Measurements from ENCODE around the gene STK24. TPM values are rescaled to one million over a fixed set of nuclear protein-coding genes. Genes with fewer than 3 reads are reported as not detected.

Gene STK24
- total RNA-seq, 1 donor from 2014 or later: 62.7 TPM

GRCh38 chr13:98535501-98536354 is 41.2 kb downstream of the STK24 start:
- DNase-seq (ENCODE audit: low spot score): no peak

- no peak for DNase-seq (ENCODE audit: low spot score)
These were observed 42.1 kb downstream of the STK24 start for GRCh38 chr13:98534821-98535220.

GRCh38 chr13:98533912-98534311 is 43.0 kb downstream of the STK24 start:
- no peak for DNase-seq (ENCODE audit: low spot score)

DNA sequence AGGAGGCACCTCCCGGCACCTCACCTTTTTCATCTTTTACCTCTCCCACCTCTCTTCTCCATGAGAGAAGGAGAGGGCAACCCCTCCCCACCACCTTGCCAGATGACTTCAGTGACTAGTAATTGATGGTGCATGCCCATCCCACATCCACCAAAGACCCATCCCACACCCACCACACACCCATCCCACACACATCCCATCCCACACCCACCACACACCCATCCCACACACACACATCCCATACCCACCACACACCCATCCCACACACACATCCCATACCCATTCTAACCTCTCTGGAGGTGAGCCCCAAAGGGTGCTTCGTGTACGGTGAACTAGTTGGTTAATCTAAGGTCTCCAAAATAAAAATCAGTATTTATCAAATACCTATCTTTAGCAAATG is 44.7 kb downstream of the STK24 start:
- no peak for DNase-seq (ENCODE audit: low spot score)

- DNase-seq (ENCODE audit: low spot score): no peak
These were observed 46.7 kb downstream of the STK24 start for GRCh38 chr13:98530217-98530616.

DNA sequence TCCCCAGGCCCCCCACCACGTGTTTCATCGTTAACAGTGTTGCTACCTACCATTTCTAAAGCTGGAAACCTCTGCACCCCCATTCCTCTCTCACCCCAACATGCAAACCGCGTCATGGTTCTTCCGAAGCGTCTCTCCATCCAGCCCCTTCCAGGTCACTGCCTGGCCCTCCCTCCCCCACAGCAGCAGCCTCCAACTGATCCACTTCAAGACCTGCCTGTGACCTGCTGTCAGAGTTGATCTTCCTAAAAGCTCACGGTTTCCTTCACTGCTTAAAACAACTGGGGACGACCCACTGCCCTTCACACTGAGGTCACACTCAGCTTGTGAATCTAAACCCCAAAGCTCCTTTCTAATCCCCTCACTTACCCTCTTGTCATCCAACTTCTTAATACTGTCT is 47.7 kb downstream of the STK24 start:
- no peak for DNase-seq (ENCODE audit: low spot score)

- DNase-seq (ENCODE audit: low spot score): no peak
These were observed 48.2 kb downstream of the STK24 start for GRCh38 chr13:98528663-98529064.

DNA sequence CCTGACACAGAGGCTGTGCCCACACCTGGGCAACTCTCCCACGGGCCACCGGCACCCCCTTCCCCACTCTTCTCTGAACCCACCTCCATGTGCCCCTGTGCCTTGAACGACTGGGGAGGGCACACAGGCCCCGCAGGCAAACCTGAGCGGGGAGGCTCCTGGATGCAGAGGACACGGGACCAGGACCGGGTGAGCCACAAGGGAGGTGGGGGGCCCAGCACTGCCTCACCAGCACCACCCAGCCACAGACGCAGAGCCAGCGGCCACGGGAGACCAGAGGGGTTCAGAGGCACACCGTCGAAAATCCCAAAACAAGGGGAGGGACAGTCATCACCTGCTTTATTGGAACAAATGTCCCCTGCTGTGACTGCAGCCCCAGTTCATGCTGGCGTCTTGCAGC is 49.4 kb downstream of the STK24 start:
- DNase-seq (ENCODE audit: low spot score): no peak

GRCh38 chr13:98526182-98526512 is 50.8 kb downstream of the STK24 start:
- DNase-seq (ENCODE audit: low spot score): no peak

DNA sequence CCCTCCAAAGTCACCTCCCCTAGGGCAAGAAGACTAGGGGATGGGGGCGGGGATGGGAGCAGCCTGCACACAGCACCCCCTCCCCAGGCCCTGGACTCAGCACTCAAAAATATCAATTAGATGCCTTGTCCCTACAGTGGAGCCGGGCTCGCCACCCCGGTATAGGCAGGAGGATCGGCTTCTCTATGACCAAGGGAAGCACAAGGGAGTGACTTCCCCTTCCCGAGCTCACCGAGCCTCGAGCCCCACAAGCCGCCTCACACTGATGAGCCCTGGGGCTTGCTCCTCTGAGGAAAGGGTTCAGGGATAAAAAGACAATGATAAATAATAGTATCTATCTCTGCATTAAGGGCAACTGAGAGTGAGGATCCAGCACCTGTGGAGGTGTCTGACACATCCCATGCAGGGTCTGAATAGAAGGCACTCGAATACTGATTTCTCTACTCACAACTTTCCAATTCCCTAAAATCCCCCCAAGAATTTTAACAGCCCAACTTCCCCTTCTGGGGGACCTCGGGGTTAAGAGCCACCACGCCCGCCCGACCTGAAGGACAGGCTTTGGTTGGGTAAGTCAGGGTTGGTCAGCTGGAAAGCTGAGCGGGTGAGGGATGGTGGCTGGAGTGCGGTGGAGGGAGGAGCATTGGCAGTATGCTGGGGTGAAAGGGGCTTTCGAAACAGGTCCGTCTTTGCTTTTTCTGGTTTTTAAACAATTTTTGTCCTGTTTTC is 51.3 kb downstream of the STK24 start:
- DNase-seq (ENCODE audit: low spot score): no peak

- DNase-seq (ENCODE audit: low spot score): no peak
These were observed 52.1 kb downstream of the STK24 start for GRCh38 chr13:98524793-98525192.

DNA sequence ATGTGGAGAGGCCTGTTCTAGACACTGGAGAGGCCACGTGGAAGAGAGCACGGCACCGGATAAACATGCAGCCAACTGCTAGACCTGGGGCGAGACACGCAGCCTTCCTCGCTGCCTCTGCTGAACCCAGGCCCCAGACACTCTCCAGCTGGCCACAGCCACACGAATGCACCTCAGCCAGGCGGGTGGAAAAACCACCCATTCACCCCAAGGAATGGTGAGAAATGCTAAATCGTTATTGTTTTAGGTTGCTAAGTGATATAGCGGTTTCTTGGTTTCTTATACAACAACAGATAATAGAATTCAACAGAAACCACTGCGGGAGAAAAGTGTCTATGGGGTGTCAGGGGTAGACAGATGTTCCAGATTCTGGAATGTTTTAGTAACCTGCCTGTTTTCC is 52.5 kb downstream of the STK24 start:
- DNase-seq (ENCODE audit: low spot score): no peak

DNA sequence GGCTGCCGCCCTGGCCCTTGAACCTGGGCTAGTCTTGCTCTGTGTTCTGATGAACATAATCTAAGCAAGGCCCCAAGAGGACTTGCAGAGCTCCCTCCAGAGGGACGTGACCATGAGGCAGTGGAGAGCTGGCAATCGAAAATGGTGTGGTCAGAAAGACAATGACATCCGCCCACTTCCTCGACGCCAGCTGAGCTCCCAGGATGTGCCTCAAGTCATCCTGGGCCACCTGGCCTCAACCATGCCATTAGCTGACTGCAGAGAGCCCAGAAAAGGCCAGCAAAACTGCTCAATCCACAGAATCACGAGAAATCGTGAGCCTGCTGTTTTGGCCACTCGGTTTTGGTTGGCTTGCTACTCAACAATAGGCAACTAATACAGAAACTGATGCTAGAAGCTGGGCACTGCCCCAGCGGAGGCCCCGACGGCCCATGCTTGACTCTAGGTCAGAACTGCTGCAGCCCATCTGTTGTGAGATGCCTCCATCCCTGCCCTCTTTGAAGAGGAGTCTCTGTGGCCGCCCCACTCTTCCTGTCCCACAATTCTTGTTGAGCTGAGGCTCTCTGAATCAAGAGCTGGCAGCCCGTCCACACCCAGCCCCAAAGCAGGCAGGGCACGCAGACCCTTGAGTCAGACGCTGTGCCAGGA is 53.3 kb downstream of the STK24 start:
- no peak for DNase-seq (ENCODE audit: low spot score)

- DNase-seq (ENCODE audit: low spot score): no peak
These were observed 54.5 kb downstream of the STK24 start for GRCh38 chr13:98522371-98522770.

- DNase-seq (ENCODE audit: low spot score): no peak
These were observed 55.3 kb downstream of the STK24 start for GRCh38 chr13:98521461-98522247.

- no peak for DNase-seq (ENCODE audit: low spot score)
These were observed 56.0 kb downstream of the STK24 start for GRCh38 chr13:98520674-98521449.

- DNase-seq (ENCODE audit: low spot score): no peak
These were observed 56.9 kb downstream of the STK24 start for GRCh38 chr13:98519976-98520375.

DNA sequence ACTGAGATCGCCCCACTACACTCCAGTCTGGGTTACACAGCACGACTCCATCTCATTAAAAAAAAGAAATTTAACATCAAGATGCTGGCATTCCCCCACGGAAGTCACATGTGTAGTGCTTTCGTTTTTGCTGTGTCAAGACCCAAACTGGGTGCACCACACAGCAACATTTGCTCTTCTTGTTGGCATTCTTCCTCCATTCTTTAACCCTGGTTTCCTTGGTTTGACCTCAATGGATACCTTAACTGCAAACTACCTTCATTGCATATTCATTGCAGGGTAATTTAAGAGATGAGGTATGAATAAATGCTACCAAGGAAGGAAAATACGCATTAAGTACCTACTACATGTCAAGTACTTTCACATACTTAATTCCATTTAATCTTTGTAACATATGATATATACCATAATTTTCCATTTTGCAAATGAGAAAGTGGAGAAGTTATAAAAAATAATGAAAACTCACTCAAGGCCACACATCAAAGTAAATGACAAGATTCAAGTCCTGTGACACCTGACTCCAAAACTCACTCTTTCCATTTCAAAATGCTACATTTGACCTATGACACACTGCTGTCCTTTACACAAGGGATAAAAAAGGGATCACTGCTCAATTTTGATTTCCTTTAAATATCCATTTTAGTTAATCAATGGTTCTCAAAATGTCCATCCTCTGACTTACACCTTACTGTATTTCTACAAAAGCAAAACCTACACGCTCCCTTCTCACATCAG is 59.2 kb downstream of the STK24 start:
- no peak for DNase-seq (ENCODE audit: low spot score)

DNA sequence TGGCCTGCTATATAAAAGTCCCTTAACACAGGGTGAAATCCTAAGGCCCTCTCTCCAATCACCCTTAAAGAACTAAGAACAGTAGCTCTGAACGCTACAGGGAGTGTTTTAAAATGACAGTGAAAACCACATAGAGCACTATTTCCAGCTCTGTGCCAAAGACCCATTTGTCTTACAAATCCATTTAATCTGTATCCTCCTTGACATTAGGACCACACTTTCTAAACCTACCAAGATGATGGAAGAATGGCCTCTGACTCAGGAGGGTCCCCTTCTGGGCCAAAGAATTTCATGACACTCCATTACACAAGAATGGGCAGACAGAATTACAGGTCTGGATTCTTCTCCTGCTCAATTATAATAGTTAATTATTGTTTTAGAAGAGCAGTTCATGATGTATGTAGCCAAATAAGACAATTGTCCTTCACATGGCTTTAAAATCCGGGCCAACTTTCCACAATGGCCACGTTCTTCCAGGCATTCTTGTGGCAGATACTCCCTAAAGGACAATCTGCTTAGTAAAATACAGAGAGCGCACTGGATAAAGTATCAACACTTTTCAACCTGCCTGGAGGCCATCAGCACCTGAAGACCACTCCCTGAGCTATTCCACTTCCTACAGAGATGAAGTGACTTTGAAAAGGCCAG is 61.0 kb downstream of the STK24 start:
- DNase-seq (ENCODE audit: low spot score): no peak

Measured in mesenteric fat pad (tissue), 1 donor.